ENCODE measurements around the gene QARS1.

QARS1 gene

DNA sequence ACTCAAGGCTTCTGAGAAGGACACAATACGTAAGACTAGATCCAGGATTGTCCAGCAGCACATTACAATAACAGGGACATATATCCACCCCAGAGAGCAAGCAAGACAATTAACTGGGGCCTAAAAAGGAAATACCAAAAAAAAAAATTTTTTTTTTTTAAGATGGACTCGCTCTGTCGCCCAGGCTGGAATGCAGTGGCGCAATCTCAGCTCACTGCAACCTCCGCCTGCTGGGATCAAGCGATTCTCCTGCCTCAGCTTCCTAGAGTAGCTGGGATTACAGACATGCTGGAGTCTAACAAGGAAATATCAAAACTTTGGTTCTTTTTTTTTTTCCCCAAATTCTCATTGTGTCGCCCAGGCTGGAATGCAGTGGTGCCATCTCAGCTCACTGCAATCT lies 46.5 kb downstream of the QARS1 start:
- TF ChIP-seq, protein P1, sequence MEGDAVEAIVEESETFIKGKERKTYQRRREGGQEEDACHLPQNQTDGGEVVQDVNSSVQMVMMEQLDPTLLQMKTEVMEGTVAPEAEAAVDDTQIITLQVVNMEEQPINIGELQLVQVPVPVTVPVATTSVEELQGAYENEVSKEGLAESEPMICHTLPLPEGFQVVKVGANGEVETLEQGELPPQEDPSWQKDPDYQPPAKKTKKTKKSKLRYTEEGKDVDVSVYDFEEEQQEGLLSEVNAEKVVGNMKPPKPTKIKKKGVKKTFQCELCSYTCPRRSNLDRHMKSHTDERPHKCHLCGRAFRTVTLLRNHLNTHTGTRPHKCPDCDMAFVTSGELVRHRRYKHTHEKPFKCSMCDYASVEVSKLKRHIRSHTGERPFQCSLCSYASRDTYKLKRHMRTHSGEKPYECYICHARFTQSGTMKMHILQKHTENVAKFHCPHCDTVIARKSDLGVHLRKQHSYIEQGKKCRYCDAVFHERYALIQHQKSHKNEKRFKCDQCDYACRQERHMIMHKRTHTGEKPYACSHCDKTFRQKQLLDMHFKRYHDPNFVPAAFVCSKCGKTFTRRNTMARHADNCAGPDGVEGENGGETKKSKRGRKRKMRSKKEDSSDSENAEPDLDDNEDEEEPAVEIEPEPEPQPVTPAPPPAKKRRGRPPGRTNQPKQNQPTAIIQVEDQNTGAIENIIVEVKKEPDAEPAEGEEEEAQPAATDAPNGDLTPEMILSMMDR (IDR thresholded peaks at IDR 0.05; ENCODE audit: low read depth, low read length, missing control alignments), result no peak
- H3K4me3 ChIP-seq (ENCODE audit: low read depth, low read length), result no peak overlapping the region
- DNase-seq (ENCODE audit: low read depth), result no peak

DNA sequence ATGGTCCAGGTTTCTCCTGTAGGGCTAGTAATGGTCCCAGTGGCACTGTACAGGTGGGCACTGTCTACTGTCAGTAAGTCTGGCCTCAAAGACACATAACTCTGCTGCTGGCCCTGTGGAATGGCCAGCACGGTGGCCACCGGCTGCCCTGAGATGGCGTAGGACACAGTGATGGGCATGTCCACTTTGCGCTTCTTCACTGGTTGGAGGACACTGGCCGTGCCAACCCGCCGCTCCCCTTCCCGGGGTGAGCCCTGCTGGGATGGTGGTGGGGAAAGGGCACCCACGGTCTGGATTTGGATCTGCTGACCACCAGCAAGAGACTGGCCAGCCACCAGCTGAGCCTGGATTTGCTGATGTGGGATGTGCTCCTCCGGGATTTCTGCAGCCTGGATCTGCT lies 47.3 kb downstream of the QARS1 start:
- H3K4me3 ChIP-seq (ENCODE audit: low read depth, low read length), result no peak overlapping the region
- DNase-seq (ENCODE audit: low read depth), result no peak
- TF ChIP-seq, protein P1 (IDR thresholded peaks at IDR 0.05; ENCODE audit: low read depth, low read length, missing control alignments), result no peak

DNA sequence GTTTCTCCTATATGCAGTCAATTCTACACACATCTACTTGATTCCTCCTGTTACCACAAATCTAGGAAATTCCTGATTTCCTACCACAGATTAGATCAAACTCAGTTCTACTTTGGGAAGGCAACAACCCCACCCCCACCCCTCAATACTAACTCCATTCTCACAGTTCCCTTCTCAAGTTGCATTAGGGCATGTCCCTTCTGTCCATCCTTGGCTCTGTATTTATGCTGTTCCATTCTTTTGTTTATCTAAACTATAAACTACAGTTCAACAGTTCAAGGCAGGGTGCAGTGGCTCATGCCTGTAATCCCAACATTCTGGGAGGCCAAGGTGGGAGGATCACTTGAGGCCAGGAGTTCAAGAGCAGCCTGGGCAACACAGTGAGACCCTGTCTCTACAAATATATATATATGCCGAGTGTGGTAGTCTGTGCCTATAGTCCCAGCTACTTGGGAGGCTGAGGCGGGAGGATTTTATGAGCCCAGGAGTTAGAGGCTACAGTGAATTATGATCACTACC lies 50.2 kb downstream of the QARS1 start:
- TF ChIP-seq, protein P1 (IDR thresholded peaks at IDR 0.05; ENCODE audit: low read depth, low read length, missing control alignments), result no peak
- no peak for DNase-seq (ENCODE audit: low read depth)
- H3K4me3 ChIP-seq (ENCODE audit: low read depth, low read length), result no peak overlapping the region

DNA sequence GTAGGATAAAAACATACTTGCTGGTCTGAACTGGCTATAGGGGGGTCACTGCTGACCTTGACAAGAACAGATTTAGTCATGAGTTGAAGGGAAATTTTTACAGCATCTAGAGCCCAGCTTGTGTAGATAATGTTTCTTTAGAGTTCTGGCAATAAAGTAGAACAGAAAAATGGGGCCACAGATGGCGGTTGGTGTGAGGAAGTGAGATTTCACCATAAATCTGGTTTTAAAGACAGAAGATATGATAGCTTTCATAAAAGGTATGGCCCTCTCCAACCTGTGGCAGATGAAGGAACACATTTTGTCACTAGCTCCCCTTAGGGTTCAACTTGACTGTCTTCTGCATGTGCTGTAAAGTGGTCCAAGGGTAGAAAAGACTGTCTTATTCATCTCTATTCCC lies 51.0 kb downstream of the QARS1 start:
- TF ChIP-seq, protein P1 (IDR thresholded peaks at IDR 0.05; ENCODE audit: low read depth, low read length, missing control alignments), result no peak
- DNase-seq (ENCODE audit: low read depth), result no peak
- no peak overlapping the region for H3K4me3 ChIP-seq (ENCODE audit: low read depth, low read length)

Measured in GM12864 (cell line).